CD8-positive, alpha-beta memory T cell (primary cell): ENCODE results near the gene NDUFS5. TPM values are rescaled to one million over a fixed set of nuclear protein-coding genes. Genes with fewer than 3 reads are reported as not detected.
A peak's percentile ranks its signal among the peaks of the same experiment; 100 is the strongest.
"Not testable (repeated sequence)": the region's sequence is repeated elsewhere in the genome, so short reads cannot be mapped to it uniquely, and the experiment has no call there.

ENCODE experiments used
- CTCF ChIA-PET: fragments of 350-600 bp; sonication (Branson Sonifier 250); formaldehyde crosslinking; loops from one replicate; lab custom pipeline; 2021; ENCODE audit warnings: antibody characterized with exemption; lab: Charles Lee
- POLR2A ChIA-PET: fragments of 350-600 bp; sonication (Branson Sonifier 250); formaldehyde crosslinking; loops from one replicate; lab custom pipeline; 2021; ENCODE audit warnings: antibody characterized with exemption; lab: Charles Lee
- DNase-seq, 5 donors: peaks; one replicate each; pipeline versions ENCODE4 v3.0.0 to v3.0.0-alpha.2; 2020 to 2022; ENCODE audit warnings: mixed read lengths in 1 of 5
- H3K27ac ChIP-seq: one replicate; pipeline ENCODE4 v1.7.0; 2013; ENCODE audit warnings: low read depth, mild to moderate bottlenecking, low read length, moderate library complexity
- H3K27me3 ChIP-seq: 2 replicates; pipeline ENCODE4 v1.7.0; 2013; ENCODE audit warnings: low read length, mild to moderate bottlenecking; ENCODE audit not compliant: insufficient read depth, poor library complexity, severe bottlenecking
- H3K36me3 ChIP-seq: 2 replicates; pipeline ENCODE4 v1.7.0; 2013; ENCODE audit warnings: mild to moderate bottlenecking, low read length, moderate library complexity; ENCODE audit not compliant: insufficient read depth
- H3K4me1 ChIP-seq: 2 replicates; pipeline ENCODE4 v1.7.0; 2013; ENCODE audit warnings: mild to moderate bottlenecking, low read length, moderate library complexity; ENCODE audit not compliant: insufficient read depth
- H3K4me3 ChIP-seq: 2 replicates; pipeline ENCODE4 v1.7.0; 2013; ENCODE audit warnings: mild to moderate bottlenecking, low read length
- H3K9me3 ChIP-seq: 2 replicates; pipeline ENCODE4 v1.7.0; 2013; ENCODE audit warnings: mild to moderate bottlenecking, low read length
- H3K27ac Mint-ChIP-seq, 8 donors: one replicate each; pipeline ENCODE4 v1.8.0; 2020 to 2021; ENCODE audit warnings: mixed read lengths in 8 of 8, mild to moderate bottlenecking in 6 of 8, inconsistent platforms in 3 of 8, moderate library complexity in 3 of 8
- H3K27me3 Mint-ChIP-seq, 2 donors: one replicate each; pipeline ENCODE4 v1.8.0; 2020 to 2021; ENCODE audit warnings: mixed read lengths in 2 of 2, mild to moderate bottlenecking in 1 of 2, moderate library complexity in 1 of 2
- H3K36me3 Mint-ChIP-seq, 3 donors: one replicate each; pipeline ENCODE4 v1.8.0; 2020 to 2021; ENCODE audit warnings: mixed read lengths in 3 of 3, inconsistent platforms in 1 of 3, mild to moderate bottlenecking in 1 of 3
- H3K4me1 Mint-ChIP-seq, 3 donors: one replicate each; pipeline ENCODE4 v1.8.0; 2020 to 2021; ENCODE audit warnings: mixed read lengths in 3 of 3, inconsistent platforms in 1 of 3, mild to moderate bottlenecking in 1 of 3
- H3K4me3 Mint-ChIP-seq, 7 donors: one replicate each; pipeline ENCODE4 v1.8.0; 2020 to 2021; ENCODE audit warnings: mixed read lengths in 7 of 7, mild to moderate bottlenecking in 6 of 7, moderate library complexity in 4 of 7, inconsistent platforms in 2 of 7
- H3K9me3 Mint-ChIP-seq, 5 donors: one replicate each; pipeline ENCODE4 v1.8.0; 2020 to 2022; ENCODE audit warnings: mixed read lengths in 5 of 5, mild to moderate bottlenecking in 3 of 5, moderate library complexity in 2 of 5, inconsistent platforms in 1 of 5
- polyA plus RNA-seq: library from polyadenylated mRNA; unstranded; fragments of 300-500 nt; fragmentation: Illumina TruSeq; gene quantifications from one replicate; pipeline ENCODE4 v1.2.3, GENCODE V29; 2021
- total RNA-seq, 2 experiments: library from RNA; stranded (reverse); gene quantifications; one replicate each; pipeline ENCODE4 v1.2.3, GENCODE V29; 2021

NDUFS5 gene
- total and polyA plus RNA-seq, 3 experiments from 2014 or later: 174 to 594 (median 192) TPM

GRCh38 chr1:39051956-39052355 lies 25.8 kb downstream of the NDUFS5 start:
- CTCF ChIA-PET: no interaction called here
- DNase-seq: no peak
- Mint-ChIP-seq H3K4me1 (peaks cover 5 to 7% (median 5%) of the 10 kb centered on the region in 3 donors), H3K4me3 (no peak overlapping the region), H3K27me3 (no peaks in the 10 kb centered on the region), H3K27ac (peak overlapping the region in 2 of 8 donors; percentile 11 to 67), H3K9me3 (no peaks in the 10 kb centered on the region), H3K36me3 (peaks cover 4 to 19% (median 4%) of the 10 kb centered on the region in 3 donors)
- H3K27ac ChIP-seq: no peak overlapping the region
- H3K36me3 ChIP-seq: no peaks in the 10 kb centered on the region
- H3K27me3 ChIP-seq: no peaks in the 10 kb centered on the region
- no peak overlapping the region for H3K4me3 ChIP-seq
- no peaks in the 10 kb centered on the region for H3K4me1 ChIP-seq
- POLR2A ChIA-PET: no interaction called here
- no peaks in the 10 kb centered on the region for H3K9me3 ChIP-seq

GRCh38 chr1:39055213-39055710 lies 29.1 kb downstream of the NDUFS5 start:
- H3K36me3 ChIP-seq, POLR2A ChIA-PET, H3K27me3 ChIP-seq, H3K4me3 ChIP-seq, DNase-seq, H3K27ac ChIP-seq, H3K9me3 ChIP-seq, H3K9me3 Mint-ChIP-seq, CTCF ChIA-PET, H3K4me1 Mint-ChIP-seq, H3K36me3 Mint-ChIP-seq, H3K4me3 Mint-ChIP-seq, H3K4me1 ChIP-seq, H3K27ac Mint-ChIP-seq, H3K27me3 Mint-ChIP-seq: not testable (repeated sequence)

- H3K4me1 ChIP-seq, H3K36me3 Mint-ChIP-seq, H3K27ac Mint-ChIP-seq, H3K4me3 ChIP-seq, H3K27me3 ChIP-seq, H3K9me3 ChIP-seq, H3K27me3 Mint-ChIP-seq, H3K36me3 ChIP-seq, POLR2A ChIA-PET, H3K27ac ChIP-seq, H3K4me3 Mint-ChIP-seq, H3K4me1 Mint-ChIP-seq, H3K9me3 Mint-ChIP-seq, DNase-seq: not testable (repeated sequence)
- CTCF ChIA-PET: interaction anchor here (1.2 kb wide), 1 partner anchor 35 kb away, joined by 3 read pairs; the partner anchor contains the start of gene NDUFS5
These were observed 35.4 kb downstream of the NDUFS5 start for GRCh38 chr1:39061516-39061915.

- Histone ChIP-seq H3K4me1 (no peaks in the 10 kb centered on the region), H3K4me3 (no peak overlapping the region), H3K27ac (no peak overlapping the region), H3K9me3 (no peaks in the 10 kb centered on the region), H3K27me3 (no peaks in the 10 kb centered on the region), H3K36me3 (no peaks in the 10 kb centered on the region)
- Mint-ChIP-seq H3K27ac (no peak overlapping the region), H3K36me3 (peaks cover under 1 to 2% (median 1%) of the 10 kb centered on the region in 3 donors), H3K4me3 (no peak overlapping the region), H3K9me3 (no peaks in the 10 kb centered on the region), H3K4me1 (no peaks in the 10 kb centered on the region), H3K27me3 (no peaks in the 10 kb centered on the region)
- CTCF ChIA-PET: interaction anchor here (1.2 kb wide), 1 partner anchor 36 kb away, joined by 3 read pairs; the partner anchor contains the start of gene NDUFS5
- no peak for DNase-seq
- POLR2A ChIA-PET: no interaction called here
These were observed 35.8 kb downstream of the NDUFS5 start for GRCh38 chr1:39061951-39062350.

GRCh38 chr1:39063191-39063590 lies 37.0 kb downstream of the NDUFS5 start:
- H3K27me3 Mint-ChIP-seq: no peaks in the 10 kb centered on the region
- DNase-seq: no peak
- no peaks in the 10 kb centered on the region for H3K4me1 ChIP-seq
- no peaks in the 10 kb centered on the region for H3K9me3 Mint-ChIP-seq
- H3K4me1 Mint-ChIP-seq: no peaks in the 10 kb centered on the region
- no peak overlapping the region for H3K27ac ChIP-seq
- H3K27ac Mint-ChIP-seq: no peak overlapping the region
- H3K4me3 ChIP-seq: no peak overlapping the region
- no peaks in the 10 kb centered on the region for H3K36me3 ChIP-seq
- no peaks in the 10 kb centered on the region for H3K27me3 ChIP-seq
- ChIA-PET POLR2A (interaction anchor here (0.6 kb wide), 1 partner anchor 31 kb away, joined by 3 read pairs; no protein-coding TSS in a partner anchor), CTCF (no interaction called here)
- H3K4me3 Mint-ChIP-seq: no peak overlapping the region
- peaks cover 0 to 4% (median 1%) of the 10 kb centered on the region in 3 donors for H3K36me3 Mint-ChIP-seq
- H3K9me3 ChIP-seq: no peaks in the 10 kb centered on the region

GRCh38 chr1:39063775-39064174 lies 37.6 kb downstream of the NDUFS5 start:
- POLR2A ChIA-PET: no interaction called here
- CTCF ChIA-PET: no interaction called here

GRCh38 chr1:39065542-39065941 lies 39.4 kb downstream of the NDUFS5 start:
- Mint-ChIP-seq H3K27ac (no peak overlapping the region), H3K9me3 (no peaks in the 10 kb centered on the region), H3K4me3 (no peak overlapping the region), H3K4me1 (no peaks in the 10 kb centered on the region), H3K36me3 (peaks cover 1 to 6% (median 3%) of the 10 kb centered on the region in 3 donors), H3K27me3 (no peaks in the 10 kb centered on the region)
- POLR2A ChIA-PET: no interaction called here
- Histone ChIP-seq H3K27ac (no peak overlapping the region), H3K36me3 (no peaks in the 10 kb centered on the region), H3K4me1 (no peaks in the 10 kb centered on the region), H3K9me3 (no peaks in the 10 kb centered on the region), H3K4me3 (no peak overlapping the region), H3K27me3 (no peaks in the 10 kb centered on the region)
- no peak for DNase-seq
- CTCF ChIA-PET: no interaction called here

More at GRCh38 chr1:39063775-39064174, 37.6 kb downstream of the NDUFS5 start:
- no peak for DNase-seq
- no peaks in the 10 kb centered on the region for H3K27me3 ChIP-seq
- H3K27ac ChIP-seq: no peak overlapping the region
- no peaks in the 10 kb centered on the region for H3K4me1 Mint-ChIP-seq
- no peaks in the 10 kb centered on the region for H3K27me3 Mint-ChIP-seq
- H3K27ac Mint-ChIP-seq: no peak overlapping the region
- no peaks in the 10 kb centered on the region for H3K4me1 ChIP-seq
- H3K36me3 ChIP-seq: no peaks in the 10 kb centered on the region
- H3K4me3 Mint-ChIP-seq: no peak overlapping the region
- H3K9me3 ChIP-seq: no peaks in the 10 kb centered on the region
- no peaks in the 10 kb centered on the region for H3K9me3 Mint-ChIP-seq
- H3K36me3 Mint-ChIP-seq: peaks cover 0 to 4% (median 1%) of the 10 kb centered on the region in 3 donors
- no peak overlapping the region for H3K4me3 ChIP-seq

GRCh38 chr1:39068227-39068626 lies 42.1 kb downstream of the NDUFS5 start:
- H3K27me3 Mint-ChIP-seq, H3K4me3 Mint-ChIP-seq, H3K27me3 ChIP-seq, H3K4me3 ChIP-seq, POLR2A ChIA-PET, H3K9me3 ChIP-seq, H3K36me3 ChIP-seq, H3K27ac ChIP-seq, H3K4me1 Mint-ChIP-seq, H3K27ac Mint-ChIP-seq, DNase-seq, H3K36me3 Mint-ChIP-seq, H3K4me1 ChIP-seq, H3K9me3 Mint-ChIP-seq, CTCF ChIA-PET: not testable (repeated sequence)
